Embryonic facial prominence (tissue), 1 donor: ENCODE results near the gene EXOC4.
"Not testable (repeated sequence)": the region's sequence is repeated elsewhere in the genome, so short reads cannot be mapped to it uniquely, and the experiment has no call there.

ENCODE experiments used
- DNase-seq: peaks from one replicate; pipeline ENCODE4 v3.0.0-alpha.2; 2016; ENCODE audit errors: extremely low spot score

The EXOC4 gene

DNA sequence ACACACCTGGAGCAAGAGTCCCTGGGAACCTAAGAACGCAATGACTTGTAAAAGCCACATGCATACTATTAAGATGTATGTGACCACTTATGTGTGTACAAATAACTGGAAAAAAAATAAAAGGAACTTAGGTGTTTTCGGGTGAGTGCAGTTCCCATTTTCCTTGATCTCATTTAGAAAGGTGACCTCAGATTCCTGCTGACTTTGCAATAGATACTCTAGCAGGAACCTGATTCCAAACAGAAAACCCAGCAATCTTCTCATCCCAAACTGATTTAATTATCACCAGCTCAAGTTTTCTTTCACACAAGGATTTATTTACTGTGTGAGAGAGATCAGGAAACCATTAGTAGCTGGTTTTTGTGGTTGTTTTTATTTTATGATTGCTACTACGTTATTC, 817.8 kb downstream of the EXOC4 start:
- DNase-seq, result no peak

DNA sequence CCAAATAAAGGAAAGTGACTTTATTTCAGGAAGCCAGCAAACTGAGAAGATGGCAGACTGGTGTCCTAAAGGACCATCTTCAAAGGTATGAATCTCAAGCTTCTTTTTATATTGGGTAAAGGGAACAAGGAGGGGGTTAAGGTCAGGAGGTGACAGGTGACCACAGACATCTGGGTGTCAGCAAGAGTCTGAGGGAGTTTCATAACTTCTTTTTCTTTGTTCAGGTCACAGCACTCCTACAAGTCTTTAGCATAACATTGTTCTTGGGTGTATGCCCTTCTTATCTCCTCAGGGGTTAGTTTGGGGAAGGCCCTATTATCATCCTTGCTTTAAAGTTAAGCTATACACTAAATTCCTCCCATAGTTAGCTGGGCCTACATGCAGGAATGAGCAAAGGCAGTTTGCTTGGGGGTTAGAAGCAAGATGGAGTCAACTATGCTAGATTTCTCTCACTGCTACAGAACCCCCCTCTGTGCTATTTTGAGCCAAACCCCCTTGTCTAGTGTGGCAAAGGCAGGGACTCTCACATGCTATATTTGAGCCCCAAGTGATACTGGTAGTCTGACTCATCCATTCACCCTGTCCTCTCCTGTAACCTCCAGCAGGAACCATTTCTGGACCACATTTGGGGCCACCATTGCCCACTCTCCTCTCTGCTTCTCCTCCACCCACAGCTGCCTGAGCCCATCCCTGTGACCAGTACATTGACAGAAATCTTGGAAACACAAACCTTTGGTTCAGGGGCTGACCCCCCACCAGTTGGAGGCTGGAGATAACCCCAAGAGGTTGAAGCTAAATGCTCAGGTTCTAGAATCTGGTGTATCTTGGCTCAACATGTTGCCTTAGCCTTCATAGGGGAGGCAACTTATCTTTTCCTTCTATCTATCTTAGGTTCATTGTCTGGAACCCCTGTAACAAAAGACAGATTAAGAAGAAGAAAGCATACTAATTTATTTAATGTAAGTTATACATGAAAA, 818.8 kb downstream of the EXOC4 start:
- DNase-seq, result no peak

DNA sequence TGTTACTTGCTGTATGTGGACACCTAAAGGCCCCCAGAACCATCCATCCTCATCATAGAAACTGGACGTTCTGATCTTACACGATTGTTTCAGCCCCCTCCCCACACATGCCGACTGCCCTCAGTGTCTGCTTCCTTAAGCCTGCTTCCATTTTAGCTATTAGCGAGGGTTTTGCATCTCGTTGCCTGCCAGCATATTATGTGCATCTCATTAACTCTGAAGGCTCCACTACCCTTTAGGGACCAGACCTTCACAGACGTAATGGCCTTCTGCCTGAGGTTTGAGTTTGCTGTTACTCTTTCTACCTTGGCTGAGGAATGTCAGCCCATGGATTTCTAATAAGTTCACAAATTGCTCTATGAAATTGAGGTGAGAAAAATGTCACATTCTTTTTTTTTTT, 820.4 kb downstream of the EXOC4 start:
- no peak for DNase-seq

DNA sequence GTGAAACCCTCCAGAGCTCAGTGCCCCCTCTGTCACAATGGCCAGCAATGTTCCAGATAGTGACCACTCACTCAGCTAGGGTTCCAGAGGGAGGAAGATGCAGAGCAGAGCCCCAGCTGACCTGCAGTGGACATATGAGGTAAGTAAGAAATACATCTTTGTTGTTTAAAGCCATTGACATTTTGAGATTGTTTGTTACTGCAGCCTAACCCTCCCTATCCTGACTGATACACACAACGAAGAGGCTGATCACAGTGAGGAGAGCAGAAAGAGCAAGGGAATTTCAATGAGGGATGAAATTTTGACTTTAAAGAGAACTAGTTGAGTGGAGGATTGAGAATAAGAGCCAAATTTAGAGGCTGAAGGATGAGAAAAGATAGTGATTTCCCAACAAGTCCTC, 822.9 kb downstream of the EXOC4 start:
- DNase-seq, result no peak

DNA sequence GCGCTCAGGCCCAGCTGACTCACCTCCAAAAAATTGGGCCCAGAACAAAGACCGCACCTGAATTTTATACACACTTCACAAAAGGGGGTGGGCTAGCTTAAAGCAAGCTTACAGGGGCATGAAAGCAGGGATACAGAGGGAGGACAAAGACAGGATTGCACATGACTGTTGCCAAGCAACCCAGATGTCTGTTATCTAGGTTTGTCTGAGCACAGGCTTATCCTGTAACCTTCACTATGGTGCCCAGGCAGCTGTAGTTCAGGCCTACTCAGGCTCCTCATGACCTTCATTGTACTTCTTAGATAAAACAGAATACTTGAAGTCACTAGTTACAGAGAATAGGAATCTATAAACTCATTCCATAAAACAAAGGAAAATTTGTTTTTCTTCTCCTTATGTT, 824.7 kb downstream of the EXOC4 start:
- DNase-seq, result not testable (repeated sequence)

DNA sequence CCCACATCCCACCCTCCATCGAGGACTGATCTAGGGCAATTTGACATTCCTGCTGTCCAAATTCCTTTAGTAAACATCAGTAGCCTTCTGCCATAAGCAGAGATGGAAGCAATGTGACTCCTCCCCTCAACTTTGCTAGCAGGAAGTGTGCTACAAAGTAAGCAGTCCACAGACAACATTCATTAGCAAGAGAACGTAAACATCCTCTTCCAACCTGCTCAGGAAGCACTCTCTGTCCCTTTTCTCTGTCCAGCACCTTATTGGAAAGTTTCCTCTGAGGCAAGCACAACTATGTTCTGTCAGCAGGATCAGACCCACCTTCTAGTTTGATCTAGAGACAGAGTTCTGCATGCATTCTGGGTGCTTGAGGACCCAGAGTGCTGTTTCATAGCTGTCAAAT, 826.1 kb downstream of the EXOC4 start:
- DNase-seq, result no peak

DNA sequence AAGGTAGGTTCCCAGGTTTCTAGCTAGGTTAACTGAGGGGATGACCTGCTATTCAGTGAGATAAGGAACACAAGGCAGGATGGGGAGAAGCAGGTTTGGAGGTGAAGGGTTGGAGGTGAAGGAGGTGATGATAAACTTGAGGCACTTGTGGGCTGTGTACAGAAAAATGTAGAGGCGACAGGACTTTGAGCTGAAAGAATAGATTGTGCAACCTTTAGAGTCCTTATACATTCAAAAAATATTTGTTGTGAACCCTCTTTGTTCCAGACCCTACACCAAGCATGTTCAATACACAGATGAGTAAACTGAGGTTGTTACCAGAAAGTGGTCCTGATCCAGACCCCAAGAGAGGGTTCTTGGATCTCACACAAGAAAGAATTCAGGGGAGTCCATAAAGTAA, 828.8 kb downstream of the EXOC4 start:
- no peak for DNase-seq

DNA sequence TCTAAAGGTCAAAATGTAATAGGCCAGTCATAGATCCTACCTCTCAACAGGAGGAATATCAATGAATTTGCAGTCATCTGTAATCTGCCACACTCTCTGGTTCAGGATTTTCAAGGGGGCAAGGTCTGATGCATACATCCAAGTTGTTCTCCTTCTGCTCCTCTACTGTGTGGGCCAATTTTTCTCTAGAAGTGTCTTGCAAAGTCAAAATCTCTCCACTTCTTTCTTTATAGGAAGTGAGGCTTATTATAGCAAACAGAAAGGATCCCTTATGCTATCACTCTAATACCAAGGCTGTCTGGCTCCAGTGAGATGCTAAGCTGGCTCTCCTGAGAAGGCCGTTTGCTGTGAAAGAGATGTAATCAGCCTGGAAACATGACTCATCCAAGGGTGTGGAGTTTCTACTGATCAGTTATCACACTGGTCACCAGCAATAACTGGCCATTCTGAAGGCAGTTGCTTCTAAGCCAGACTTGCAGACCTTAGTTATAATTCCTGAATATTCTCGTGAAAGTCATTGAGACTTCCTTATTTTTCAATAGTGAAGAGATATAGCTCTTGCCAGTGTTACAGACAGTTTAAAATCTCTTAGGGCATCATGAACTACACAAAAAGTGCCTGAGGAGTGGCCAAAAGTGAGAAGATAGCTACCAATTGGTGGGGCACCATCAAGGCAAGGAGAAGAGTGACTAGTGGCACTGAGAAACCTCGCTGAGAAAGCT, 831.0 kb downstream of the EXOC4 start:
- no peak for DNase-seq

DNA sequence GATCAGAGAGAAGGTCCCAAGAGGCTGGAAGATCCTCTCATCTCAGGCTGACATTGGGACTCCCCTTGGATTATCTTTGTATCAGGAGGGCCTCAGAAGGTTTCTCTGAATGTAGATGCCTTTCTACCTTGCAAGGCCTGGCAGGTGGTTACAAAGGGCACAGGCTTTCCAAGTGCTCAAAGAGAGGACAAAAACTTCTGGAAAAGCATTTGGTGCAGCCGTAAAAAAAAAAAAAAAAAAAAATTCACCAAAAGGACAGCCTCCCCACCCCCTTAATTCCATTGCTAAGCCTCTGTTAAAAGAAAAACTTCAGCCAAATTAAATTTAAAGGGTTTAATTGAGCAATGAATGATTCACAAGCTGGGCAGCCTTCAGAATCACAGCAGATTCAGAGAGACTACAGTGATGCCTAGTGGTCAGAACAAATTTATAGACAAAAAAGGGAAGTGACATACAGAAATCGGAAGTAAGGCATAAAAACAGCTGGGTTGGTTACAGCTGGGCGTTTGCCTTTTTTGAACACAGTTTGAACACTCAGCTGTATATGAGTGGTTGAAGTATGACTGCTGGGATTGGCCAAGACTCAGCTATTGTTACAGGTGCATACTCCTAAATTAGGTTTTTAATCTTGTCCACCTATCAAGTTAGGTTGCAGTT, 831.7 kb downstream of the EXOC4 start:
- no peak for DNase-seq

DNA sequence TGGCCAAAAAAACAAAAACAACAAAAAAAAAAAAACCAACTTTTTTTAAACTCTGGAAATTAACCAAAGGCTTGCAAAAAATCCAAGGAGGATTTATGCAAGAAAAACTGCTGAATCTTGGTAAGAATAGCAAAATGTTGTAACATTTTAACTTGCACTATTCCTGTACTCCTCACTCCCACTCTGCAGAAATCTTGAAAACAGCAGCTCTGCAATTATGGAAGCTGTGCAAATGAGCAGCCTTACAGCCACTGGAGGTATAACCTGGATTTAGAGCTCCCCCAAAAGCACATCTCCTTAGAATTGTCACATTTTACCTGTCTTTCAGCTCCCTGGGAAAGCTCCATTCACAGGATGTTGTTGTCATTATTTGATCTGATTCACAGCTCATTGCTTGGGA, 832.4 kb downstream of the EXOC4 start:
- no peak for DNase-seq

DNA sequence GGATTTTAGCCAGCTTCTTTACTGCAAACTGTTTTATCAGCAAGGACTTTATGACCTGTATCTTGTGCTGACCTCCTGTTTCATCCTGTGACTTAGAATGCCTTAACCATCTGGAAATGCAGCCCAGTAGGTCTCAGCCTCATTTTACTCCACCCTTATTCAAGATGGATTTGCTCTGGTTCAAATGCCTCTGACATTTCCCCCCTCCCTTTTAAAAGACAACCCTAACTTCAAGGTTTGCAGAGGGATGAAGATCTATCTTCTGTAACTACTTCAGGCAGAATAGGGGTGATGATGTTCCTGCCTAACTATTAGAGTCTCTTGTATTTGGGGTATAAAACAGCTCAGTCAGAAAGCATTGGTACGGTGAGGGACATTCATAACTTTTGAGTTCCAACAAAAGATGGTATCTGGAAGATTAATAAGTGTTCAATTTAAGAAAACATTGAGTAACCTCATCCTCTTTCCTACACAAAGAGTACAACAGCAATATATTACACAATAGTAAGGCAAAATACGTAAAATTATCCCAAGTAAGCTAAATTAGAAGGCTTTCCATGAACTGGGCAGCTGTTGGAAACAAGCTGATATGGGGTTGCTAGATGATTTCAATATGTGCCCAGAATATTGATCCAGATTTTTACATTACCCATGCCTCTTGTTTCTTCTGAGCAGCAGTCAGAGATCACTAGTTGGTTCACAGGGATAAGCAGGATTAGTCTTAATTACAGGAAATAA, 834.3 kb downstream of the EXOC4 start:
- no peak for DNase-seq

DNA sequence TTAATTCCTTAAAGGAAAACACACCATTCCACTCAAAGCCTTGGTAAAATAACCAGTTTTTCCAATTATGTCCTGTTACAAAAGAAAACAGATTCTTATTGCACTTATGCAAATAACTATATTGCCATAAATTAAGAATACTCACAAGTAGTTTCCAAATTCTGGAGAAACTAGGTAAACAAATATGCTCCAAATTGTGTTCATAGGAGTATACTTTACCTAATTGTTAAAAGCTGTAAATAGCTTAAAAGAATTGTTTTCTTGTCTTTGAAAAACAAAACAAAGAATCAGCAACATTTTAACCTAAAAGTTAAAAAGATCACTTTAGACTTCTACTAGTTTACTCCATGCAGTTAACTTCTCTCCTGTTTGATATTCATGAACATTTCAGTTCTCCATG, 835.3 kb downstream of the EXOC4 start:
- DNase-seq, result no peak

DNA sequence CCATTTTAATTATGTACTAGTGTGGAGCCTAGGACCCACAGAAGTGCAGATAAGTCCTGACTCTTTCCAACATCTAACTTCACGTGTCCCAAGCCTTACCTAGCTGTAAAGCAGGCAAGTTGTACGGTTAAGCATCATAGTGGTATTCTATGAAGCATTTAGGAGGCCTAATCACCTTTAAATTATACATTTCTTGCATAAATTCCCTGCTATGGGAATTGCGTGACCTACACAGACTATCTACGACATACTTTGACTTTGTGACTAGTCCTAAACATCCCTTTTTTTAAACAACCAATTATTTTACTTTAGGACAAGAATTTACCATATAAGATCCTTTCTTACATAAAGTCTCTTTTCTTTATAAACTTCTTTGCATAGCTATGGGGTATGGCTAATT, 836.6 kb downstream of the EXOC4 start:
- DNase-seq, result no peak

DNA sequence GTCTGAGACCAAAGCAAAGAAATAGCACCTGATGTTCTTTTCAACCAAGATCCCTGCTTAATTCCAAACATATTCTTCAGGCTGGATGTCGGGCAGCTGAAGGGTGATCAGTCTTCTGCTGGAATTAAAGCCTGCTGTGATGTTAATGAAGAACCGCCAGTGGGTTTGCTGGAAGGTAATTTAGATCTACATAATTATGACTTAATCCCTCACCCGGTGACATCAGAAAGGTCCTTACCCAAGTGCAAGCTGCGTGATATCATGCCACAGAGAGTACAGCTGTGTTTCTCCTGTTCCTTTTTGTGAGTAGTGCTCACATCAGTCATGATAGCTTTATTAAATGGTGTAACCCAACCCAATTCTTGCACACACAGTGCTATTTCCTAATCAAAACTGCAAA, 845.2 kb downstream of the EXOC4 start:
- no peak for DNase-seq

DNA sequence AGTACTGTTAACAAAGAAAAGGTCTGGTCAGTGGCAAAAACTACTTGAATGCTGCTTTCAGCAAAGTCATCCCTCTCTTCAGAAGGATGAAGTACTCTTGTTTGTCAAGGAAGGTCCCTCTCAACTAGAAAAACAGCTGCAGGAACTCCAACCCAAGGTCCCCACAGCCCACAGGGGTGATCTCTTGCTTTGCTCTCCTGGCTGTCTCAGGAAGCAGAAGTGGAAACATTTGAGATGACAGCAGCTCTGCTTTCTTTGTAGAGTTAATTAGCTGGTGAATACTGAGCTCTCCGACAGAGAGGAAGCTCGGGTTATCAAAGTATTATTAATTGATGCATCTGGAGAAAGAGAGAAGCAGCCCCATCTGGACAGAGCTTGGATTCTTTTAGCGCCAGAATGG, 848.8 kb downstream of the EXOC4 start:
- DNase-seq, result no peak

DNA sequence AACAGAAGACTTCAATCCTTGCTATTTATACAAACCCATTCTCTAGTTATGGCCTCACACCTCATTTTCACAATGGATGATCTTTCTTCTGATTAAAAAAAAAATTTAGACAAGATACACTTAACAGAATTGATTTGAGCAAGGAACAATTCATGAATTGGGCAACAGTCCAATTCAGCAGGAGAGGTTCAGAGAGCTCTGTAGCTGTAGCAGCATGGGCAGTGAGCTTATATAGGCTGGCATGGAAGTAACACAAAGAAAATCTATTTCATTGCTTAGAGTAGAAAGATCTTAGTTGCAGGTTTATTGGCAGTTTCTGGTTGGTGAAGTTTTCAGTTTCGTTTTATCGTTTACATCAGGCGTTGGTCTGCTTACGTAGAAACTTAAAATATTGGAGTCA, 851.3 kb downstream of the EXOC4 start:
- no peak for DNase-seq

DNA sequence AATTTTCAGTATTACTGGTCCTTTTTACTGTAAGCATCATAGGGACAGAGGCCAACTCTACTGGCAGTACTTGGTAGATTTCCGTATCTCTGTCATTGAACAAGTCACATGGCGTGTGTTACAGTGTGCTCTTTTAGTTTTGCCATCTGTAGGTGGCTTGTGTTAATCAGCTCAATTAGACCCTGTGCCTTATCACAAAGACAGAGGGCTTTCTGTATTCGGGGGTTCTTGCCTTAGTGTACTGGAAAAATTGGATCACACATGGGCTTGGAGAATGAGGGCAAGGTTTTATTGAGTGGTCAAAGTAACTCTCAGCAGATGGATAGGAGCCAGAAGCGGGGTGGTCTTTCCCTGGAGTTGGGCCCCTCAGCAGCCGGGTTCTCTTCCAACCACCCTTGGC, 853.0 kb downstream of the EXOC4 start:
- DNase-seq, result no peak

DNA sequence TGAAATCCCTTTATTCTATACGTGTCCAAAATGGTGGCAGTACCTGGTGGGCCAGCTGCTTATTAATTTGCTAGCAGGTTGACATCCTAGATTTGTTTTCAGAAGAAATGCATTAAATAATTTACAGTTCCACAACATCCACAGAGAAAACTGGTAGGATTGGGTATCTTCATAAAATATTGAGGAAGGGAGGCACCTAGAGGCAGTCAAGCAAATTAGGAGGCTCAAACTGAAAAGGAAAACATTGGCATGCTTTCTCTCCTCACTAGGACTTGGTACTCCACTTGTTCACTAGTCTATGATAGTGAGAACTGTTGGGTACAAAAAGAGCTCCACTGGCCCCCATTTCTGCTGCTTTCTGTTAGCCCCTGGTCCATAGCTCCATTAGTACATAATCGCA, 855.9 kb downstream of the EXOC4 start:
- DNase-seq, result no peak

DNA sequence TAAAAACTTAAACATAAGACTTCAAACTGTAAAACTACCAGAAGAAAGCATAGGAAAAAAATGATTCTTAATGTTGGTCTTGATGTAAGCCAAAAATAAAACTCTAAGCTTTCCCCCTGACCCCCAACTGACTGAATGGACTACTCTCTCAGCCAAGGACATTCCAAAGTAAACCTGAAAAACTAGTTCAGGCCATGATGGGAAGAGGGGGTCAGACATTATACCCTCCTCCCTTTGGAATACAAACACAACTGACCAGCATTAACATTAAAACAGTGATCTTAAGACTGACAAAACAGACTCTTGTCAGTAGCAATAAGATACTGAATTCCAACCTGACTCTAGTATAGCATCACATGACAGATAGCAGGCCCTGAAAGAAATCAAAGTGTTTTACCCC, 860.8 kb downstream of the EXOC4 start:
- DNase-seq, result no peak

DNA sequence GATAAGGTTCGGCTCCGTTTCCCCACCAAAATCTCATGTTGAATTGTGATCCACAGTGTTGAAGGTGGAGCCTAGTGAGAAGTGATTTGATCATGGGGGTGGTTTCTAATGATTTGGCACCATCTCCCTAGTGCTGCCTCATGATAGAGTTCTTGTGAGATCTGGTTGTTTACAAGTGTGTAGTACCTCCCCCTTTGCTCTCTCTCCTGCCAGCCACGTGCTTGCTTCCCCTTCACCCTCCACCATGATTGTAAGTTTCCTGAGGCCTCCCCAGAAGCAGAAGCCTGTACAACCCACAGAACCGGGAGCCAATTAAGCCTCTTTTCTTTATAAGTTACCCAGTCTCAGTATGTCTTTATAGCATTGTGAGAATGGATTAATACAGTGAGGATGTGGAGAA, 862.1 kb downstream of the EXOC4 start:
- no peak for DNase-seq
